H1 (cell line): ENCODE data around the gene CGRRF1. TPM values are rescaled to one million over a fixed set of nuclear protein-coding genes. Genes with fewer than 3 reads are reported as not detected.

ENCODE experiments used
- CTCF ChIA-PET: fragments of 300-600 bp; sonication (Branson Sonifier 250); formaldehyde crosslinking; loops from one replicate; lab custom pipeline; 2021; ENCODE audit not compliant: partially characterized antibody; lab: Charles Lee
- POLR2A ChIA-PET: fragments of 300-600 bp; sonication (Branson Sonifier 250); formaldehyde crosslinking; loops from one replicate; lab custom pipeline; 2021; ENCODE audit warnings: inconsistent platforms; ENCODE audit not compliant: partially characterized antibody; lab: Charles Lee
- DNase-seq, 2 experiments: peaks; one replicate each; pipeline versions ENCODE4 v3.0.0 to v3.0.0-alpha.2; 2010 to 2022; ENCODE audit warnings: low spot score in 2 of 2, low read depth in 1 of 2, mixed read lengths in 1 of 2
- FAIRE-seq: peaks from 2 replicates; lab custom pipeline; 2011; peaks lifted over from hg19 to GRCh38; lab: Jason Lieb, UNC
- H2AFZ ChIP-seq: 2 replicates; pipeline ENCODE4 v1.8.1; 2012; ENCODE audit warnings: low read length, inconsistent platforms
- H2AK5ac ChIP-seq: 2 replicates; pipeline ENCODE4 v1.6.1; 2013; ENCODE audit warnings: low read depth, low read length
- H2BK120ac ChIP-seq: replicated peaks from 2 replicates; pipeline ENCODE3; 2013; ENCODE audit warnings: low read depth, low read length, inconsistent platforms
- H2BK12ac ChIP-seq: 2 replicates; pipeline ENCODE4 v1.6.1; 2013; ENCODE audit warnings: low read depth, low read length
- H2BK15ac ChIP-seq: 2 replicates; pipeline ENCODE4 v1.6.1; 2013; ENCODE audit warnings: low read length
- H2BK20ac ChIP-seq: 2 replicates; pipeline ENCODE4 v1.6.1; 2013; ENCODE audit warnings: low read length
- H2BK5ac ChIP-seq: 2 replicates; pipeline ENCODE4 v1.6.1; 2013; ENCODE audit warnings: low read depth, low read length
- H3K14ac ChIP-seq: 2 replicates; pipeline ENCODE4 v1.6.1; 2013; ENCODE audit warnings: inconsistent platforms; ENCODE audit not compliant: insufficient read length
- H3K18ac ChIP-seq: 2 replicates; pipeline ENCODE4 v1.6.1; 2013; ENCODE audit warnings: low read length; ENCODE audit errors: extremely low read depth
- H3K23ac ChIP-seq: 2 replicates; pipeline ENCODE4 v1.6.1; 2013; ENCODE audit warnings: inconsistent platforms; ENCODE audit not compliant: insufficient read length
- H3K23me2 ChIP-seq: 2 replicates; pipeline ENCODE4 v1.6.1; 2013; ENCODE audit warnings: low read depth, low read length
- H3K27ac ChIP-seq: 2 replicates; pipeline ENCODE4 v1.6.1; 2011; ENCODE audit warnings: low read depth, low read length, inconsistent platforms
- H3K27me3 ChIP-seq, 4 experiments: replicated peaks in 1 of 4; 1 replicate in 1 of 4; 2 replicates in 3 of 4; pipeline versions ENCODE4 v1.6.1 to v1.8.1; 2011 to 2013; ENCODE audit warnings: low read length in 3 of 4, mild to moderate bottlenecking in 3 of 4, inconsistent platforms in 2 of 4, mixed read lengths in 2 of 4, moderate library complexity in 1 of 4; ENCODE audit not compliant: control insufficient read depth in 3 of 4, insufficient read depth in 3 of 4; ENCODE audit errors: extremely low read depth in 1 of 4
- H3K36me3 ChIP-seq, 4 experiments: 2 replicates each; pipeline versions ENCODE4 v1.6.1 to v1.8.1; 2011 to 2013; ENCODE audit warnings: mild to moderate bottlenecking in 4 of 4, low read length in 3 of 4, moderate library complexity in 2 of 4, control low read depth in 1 of 4, inconsistent platforms in 1 of 4; ENCODE audit not compliant: insufficient read depth in 4 of 4, control insufficient read depth in 2 of 4
- H3K4ac ChIP-seq: replicated peaks from 2 replicates; pipeline ENCODE3; 2013; ENCODE audit warnings: low read length, low read depth, mixed read lengths, inconsistent platforms; ENCODE audit not compliant: insufficient read length
- H3K4me1 ChIP-seq, 4 experiments: replicated peaks in 1 of 4; 1 replicate in 1 of 4; 2 replicates in 3 of 4; pipeline versions ENCODE4 v1.6.1 to v1.8.1; 2011 to 2013; ENCODE audit warnings: low read length in 3 of 4, inconsistent platforms in 2 of 4, mixed read lengths in 1 of 4; ENCODE audit not compliant: insufficient read depth in 4 of 4, control insufficient read depth in 3 of 4
- H3K4me2 ChIP-seq, 2 experiments: 2 replicates each; pipeline versions ENCODE4 v1.6.1 to v1.8.1; 2011 to 2013; ENCODE audit warnings: low read depth in 2 of 2, low read length in 2 of 2, control low read depth in 1 of 2, inconsistent platforms in 1 of 2, mild to moderate bottlenecking in 1 of 2; ENCODE audit not compliant: insufficient read depth in 1 of 2
- H3K4me3 ChIP-seq, 4 experiments: fragments of 200-600, 300-600 bp in 1 of 4; sonication (generic), shearing (Covaris generic), sonication (Bioruptor Twin) in 1 of 4; 2 replicates each; pipeline versions ENCODE4 v1.5.1 to v1.8.1; 2011 to 2016; ENCODE audit warnings: low read length in 4 of 4, low read depth in 3 of 4, control low read depth in 2 of 4, inconsistent platforms in 2 of 4, mild to moderate bottlenecking in 2 of 4, mixed read lengths in 1 of 4, moderate library complexity in 1 of 4; ENCODE audit not compliant: insufficient read depth in 2 of 4; ENCODE audit errors: extremely low read depth in 1 of 4
- H3K56ac ChIP-seq: replicated peaks from 2 replicates; pipeline ENCODE3; 2013; ENCODE audit warnings: low read depth, mild to moderate bottlenecking, mixed read lengths, low read length, inconsistent platforms; ENCODE audit not compliant: insufficient read length
- H3K79me1 ChIP-seq: 2 replicates; pipeline ENCODE4 v1.6.1; 2013; ENCODE audit warnings: low read depth, low read length, control low read depth
- H3K79me2 ChIP-seq, 2 experiments: 2 replicates each; pipeline versions ENCODE4 v1.6.1 to v1.8.1; 2012 to 2013; ENCODE audit warnings: low read length in 2 of 2, mild to moderate bottlenecking in 2 of 2, inconsistent platforms in 1 of 2; ENCODE audit not compliant: insufficient read depth in 2 of 2, control insufficient read depth in 1 of 2
- H3K9ac ChIP-seq, 4 experiments: replicated peaks in 1 of 4; 1 replicate in 1 of 4; 2 replicates in 3 of 4; pipeline versions ENCODE4 v1.6.1 to v1.8.1; 2011 to 2013; ENCODE audit warnings: low read depth in 3 of 4, low read length in 3 of 4, control low read depth in 2 of 4, mild to moderate bottlenecking in 2 of 4, moderate library complexity in 2 of 4, inconsistent platforms in 1 of 4; ENCODE audit errors: extremely low read depth in 1 of 4
- H3K9me3 ChIP-seq, 2 experiments: 2 replicates each; pipeline versions ENCODE4 v1.6.1 to v1.8.1; 2012 to 2013; ENCODE audit warnings: mild to moderate bottlenecking in 2 of 2, moderate library complexity in 2 of 2, control low read depth in 1 of 2, inconsistent platforms in 1 of 2, low read depth in 1 of 2, low read length in 1 of 2, mixed read lengths in 1 of 2; ENCODE audit not compliant: insufficient read depth in 2 of 2
- H4K20me1 ChIP-seq, 2 experiments: replicated peaks in 1 of 2; 2 replicates each; pipeline versions ENCODE3 to v1.8.1; 2011 to 2013; ENCODE audit warnings: inconsistent platforms in 2 of 2, low read length in 2 of 2, mild to moderate bottlenecking in 1 of 2; ENCODE audit not compliant: insufficient read depth in 2 of 2, control insufficient read depth in 1 of 2
- H4K5ac ChIP-seq: 2 replicates; pipeline ENCODE4 v1.6.1; 2013; ENCODE audit warnings: low read length, low read depth, mixed read lengths, inconsistent platforms; ENCODE audit not compliant: insufficient read length
- H4K8ac ChIP-seq: 2 replicates; pipeline ENCODE4 v1.8.0; 2013; ENCODE audit warnings: mild to moderate bottlenecking, moderate library complexity, low read length, inconsistent platforms; ENCODE audit not compliant: insufficient read depth; ENCODE audit errors: extremely low read depth
- H4K91ac ChIP-seq: replicated peaks from 2 replicates; pipeline ENCODE3; 2013; ENCODE audit warnings: low read length, mixed read lengths, inconsistent platforms; ENCODE audit not compliant: insufficient read length
- BACH1 ChIP-seq: IDR thresholded peaks from 2 replicates; pipeline ENCODE4 v1.6.1; 2012; ENCODE audit warnings: low read length, improper control_type of control experiment
- CHD1 ChIP-seq: IDR thresholded peaks from 2 replicates; pipeline ENCODE4 v1.6.1; 2012; ENCODE audit warnings: low read depth, low read length, improper control_type of control experiment
- EP300 ChIP-seq, 2 experiments: IDR thresholded peaks; 1 replicate in 1 of 2; 2 replicates in 1 of 2; pipeline ENCODE4 v1.6.1; 2011 to 2012; ENCODE audit warnings: low read depth in 2 of 2, low read length in 2 of 2, mild to moderate bottlenecking in 2 of 2, borderline replicate concordance in 1 of 2, inconsistent platforms in 1 of 2, moderate library complexity in 1 of 2
- HDAC2 ChIP-seq, 2 experiments: fragments of 300-600 bp in 1 of 2; sonication (generic) in 1 of 2; IDR thresholded peaks; 2 replicates each; pipeline ENCODE4 v1.6.1; 2011 to 2012; ENCODE audit warnings: low read depth in 2 of 2, low read length in 2 of 2, mild to moderate bottlenecking in 2 of 2, moderate library complexity in 2 of 2, borderline replicate concordance in 1 of 2, inconsistent platforms in 1 of 2
- KDM1A ChIP-seq: fragments of 200-600, 300-600 bp; sonication (generic); IDR thresholded peaks from 2 replicates; pipeline ENCODE4 v1.7.1; 2016; ENCODE audit warnings: mild to moderate bottlenecking, low read length, borderline replicate concordance
- KDM5A ChIP-seq: fragments of 200-600 bp; IDR thresholded peaks from 2 replicates; pipeline ENCODE4 v1.7.1; 2012; ENCODE audit warnings: mild to moderate bottlenecking, low read length, inconsistent platforms, mixed read lengths
- RFX5 ChIP-seq: IDR thresholded peaks from 2 replicates; pipeline ENCODE4 v1.6.1; 2011; ENCODE audit warnings: low read depth, low read length, improper control_type of control experiment, borderline replicate concordance
- RNF2 ChIP-seq: fragments of 200-900, 300-1000 bp; sonication (generic); IDR thresholded peaks from 2 replicates; pipeline ENCODE4 v1.7.1; 2016; ENCODE audit warnings: borderline replicate concordance, low read depth, mild to moderate bottlenecking, antibody characterized with exemption, low read length; ENCODE audit not compliant: poor library complexity, severe bottlenecking; ENCODE audit errors: missing control alignments
- SP1 ChIP-seq: IDR thresholded peaks from 2 replicates; pipeline ENCODE4 v1.6.1; 2011; ENCODE audit warnings: low read depth, low read length
- SP4 ChIP-seq: IDR thresholded peaks from 2 replicates; pipeline ENCODE4 v1.6.1; 2012; ENCODE audit warnings: low read length, inconsistent platforms
- TAF7 ChIP-seq: optimal IDR thresholded peaks from 2 replicates; pipeline ENCODE3; 2011; ENCODE audit warnings: low read depth, mild to moderate bottlenecking, inconsistent platforms, low read length, moderate library complexity, borderline replicate concordance
- TBP ChIP-seq: IDR thresholded peaks from 2 replicates; pipeline ENCODE4 v1.6.1; 2011; ENCODE audit warnings: low read depth, low read length, improper control_type of control experiment
- ZNF274 ChIP-seq: IDR thresholded peaks from 2 replicates; pipeline ENCODE4 v1.7.0; 2012; ENCODE audit warnings: low read length, borderline replicate concordance; ENCODE audit errors: extremely low read depth
- WGBS, 2 experiments: shearing (Covaris generic) in 1 of 2; methylation state at CpG; one replicate each; pipeline versions ENCODE4 v1.1.6 to v1.1.7; 2013 to 2015; ENCODE audit warnings: low lambda C conversion rate in 2 of 2, mixed read lengths in 2 of 2, inconsistent platforms in 1 of 2, low coverage in 1 of 2, missing lambda C conversion rate in 1 of 2; ENCODE audit not compliant: insufficient replicate concordance in 2 of 2, insufficient coverage in 1 of 2, insufficient read length in 1 of 2; ENCODE audit errors: extremely low coverage in 1 of 2, missing lambda C conversion rate in 1 of 2; 5-methylcytosine and 5-hydroxymethylcytosine counted together
- polyA plus RNA-seq, 7 experiments: library from polyadenylated mRNA; depleted of rRNA in 3 of 7; stranded (reverse) in 5 of 7; unstranded in 2 of 7; fragments of >200 nt in 5 of 7; fragments of 200-250 nt in 2 of 7; gene quantifications; 1 replicate in 5 of 7; 2 replicates in 1 of 7; 4 replicates in 1 of 7; pipeline versions ENCODE4 v1.2.1 to v1.2.3, GENCODE V29; 2011 to 2013; ENCODE audit warnings: missing spikeins in 2 of 7, mixed read lengths in 2 of 7
- total RNA-seq: library from RNA; stranded (reverse); fragmentation: NEBNext Ultra II Directional; extraction: Animal tissue kit (Norgen Biotek cat#: 25700); gene quantifications from 2 replicates; pipeline ENCODE4 v1.2.1, GENCODE V29; 2021
- TF ChIP-seq, protein P1 (sequence below): IDR thresholded peaks from 2 replicates; pipeline ENCODE4 v1.6.1; 2012; ENCODE audit warnings: inconsistent platforms

CGRRF1 gene
- total and polyA plus RNA-seq, 2 of the 8 experiments (the other 6 are each of a cell fraction or from before 2014, with no cell fraction given): 7.4 to 20.2 TPM

GRCh38 chr14:54549862-54550261 is 40.2 kb downstream of the CGRRF1 start:
- CTCF ChIA-PET: interaction anchor here (0.8 to 2.0 kb wide), 6 partner anchors 15 to 349 kb away, joined by 3 to 9 read pairs (median 4); no protein-coding TSS in a partner anchor
- H3K4me3 ChIP-seq: no peak overlapping the region
- POLR2A ChIA-PET: interaction anchor here (0.6 to 2.1 kb wide), 3 partner anchors 16 to 410 kb away, joined by 3 to 7 read pairs (median 4); partner anchors contain the start of gene SAMD4A
- TF ChIP-seq TBP (no peak), EP300 (IDR thresholded peaks at IDR 0.05; ENCODE audit: borderline replicate concordance in 1 of 2, low read depth in 2 of 2, low read length in 2 of 2) (no peak), KDM1A (no peak), SP4 (no peak), RFX5 (no peak), BACH1 (no peak), CHD1 (no peak), RNF2 (no peak), SP1 (no peak), TAF7 (no peak), ZNF274 (no peak), KDM5A (no peak), HDAC2 (IDR thresholded peaks at IDR 0.05; ENCODE audit: borderline replicate concordance in 1 of 2, low read depth in 2 of 2, low read length in 2 of 2) (no peak)
- TF ChIP-seq, protein P1, sequence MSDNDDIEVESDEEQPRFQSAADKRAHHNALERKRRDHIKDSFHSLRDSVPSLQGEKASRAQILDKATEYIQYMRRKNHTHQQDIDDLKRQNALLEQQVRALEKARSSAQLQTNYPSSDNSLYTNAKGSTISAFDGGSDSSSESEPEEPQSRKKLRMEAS: no peak

More at GRCh38 chr14:54549862-54550261, 40.2 kb downstream of the CGRRF1 start:
- Histone ChIP-seq H3K4ac (no peak overlapping the region), H3K36me3 (no peaks in the 10 kb centered on the region), H3K79me2 (no peaks in the 10 kb centered on the region), H4K8ac (no peak overlapping the region), H3K27ac (no peak overlapping the region), H2BK12ac (no peak overlapping the region), H2AFZ (no peak overlapping the region), H3K9me3 (no peaks in the 10 kb centered on the region), H2BK15ac (no peak overlapping the region), H3K23ac (no peak overlapping the region), H2AK5ac (no peak overlapping the region), H4K91ac (no peak overlapping the region), H2BK20ac (no peak overlapping the region), H2BK120ac (no peak overlapping the region), H4K20me1 (no peaks in the 10 kb centered on the region), H4K5ac (no peak overlapping the region), H3K14ac (no peak overlapping the region), H3K27me3 (no peaks in the 10 kb centered on the region), H3K4me1 (no peaks in the 10 kb centered on the region), H3K9ac (no peak overlapping the region), H3K4me2 (no peak overlapping the region), H2BK5ac (no peak overlapping the region), H3K56ac (no peak overlapping the region), H3K18ac (no peak overlapping the region), H3K23me2 (no peaks in the 10 kb centered on the region), H3K79me1 (no peaks in the 10 kb centered on the region)
- FAIRE-seq (no peak), DNase-seq (no peak)
- WGBS, 2 experiments: 87% methylated on average over 3 of the region's 3 CpGs; no CpG with 5 or more reads in 1 of the 2 experiments
